ENCODE results near the gene EPHA2.

EPHA2 gene

DNA sequence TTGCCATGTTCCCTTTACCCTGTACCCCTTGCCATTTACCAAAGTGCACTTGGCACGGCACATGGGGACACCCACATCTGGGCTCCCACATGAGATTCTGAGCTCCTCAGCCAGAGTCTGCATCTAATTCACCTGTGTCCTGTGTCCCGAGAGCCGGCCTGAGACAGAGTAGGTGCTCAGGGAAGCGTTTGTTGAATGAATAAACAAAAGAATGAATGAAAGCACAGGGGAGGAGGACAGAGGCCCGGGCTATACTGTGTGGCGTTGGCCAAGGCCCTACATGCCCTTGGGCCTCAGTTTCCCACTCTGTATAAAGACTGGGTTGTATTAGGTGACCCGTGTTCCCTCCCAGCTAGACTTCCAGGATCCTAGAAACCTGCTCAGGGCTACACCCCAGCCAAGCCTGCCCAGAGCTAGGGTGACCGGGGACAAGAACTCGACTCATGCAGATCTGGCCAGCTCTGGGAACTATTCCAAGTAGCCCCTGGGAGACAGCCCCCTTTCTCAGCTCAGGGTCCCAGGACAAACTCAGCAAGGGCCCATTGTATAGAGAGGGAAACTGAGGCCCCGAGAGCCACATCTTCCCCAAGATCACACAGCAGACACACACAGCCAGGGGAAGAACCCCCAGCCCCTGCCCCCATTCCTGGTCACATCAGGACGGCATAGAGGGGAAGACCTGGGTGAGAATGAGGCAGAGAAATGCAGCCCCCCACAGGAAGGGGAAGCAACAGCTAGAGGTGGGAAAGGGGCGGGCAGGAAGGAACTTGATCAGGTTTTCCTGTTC lies 6.0 kb downstream of the EPHA2 start:
- no peak for DNase-seq (ENCODE audit: low read depth)

DNA sequence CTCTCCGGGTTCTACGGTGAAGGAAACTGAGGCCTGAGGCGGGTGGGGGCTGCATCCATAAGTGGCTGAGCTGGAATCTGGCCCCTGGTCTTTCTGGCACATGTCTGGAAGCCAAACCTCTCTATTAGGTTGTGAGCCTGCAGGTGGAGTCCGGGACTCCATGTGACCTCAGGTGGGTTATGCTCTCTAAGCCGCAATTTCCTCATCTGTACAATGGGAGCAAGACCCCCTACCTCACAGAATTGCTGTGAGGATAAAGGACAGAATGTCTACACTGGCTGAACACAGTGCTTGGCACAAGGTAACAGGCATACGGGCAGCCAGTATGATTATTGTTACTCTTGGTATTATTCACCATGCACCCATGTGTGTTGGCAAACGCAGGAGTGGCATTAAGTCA lies 6.7 kb downstream of the EPHA2 start:
- no peak for DNase-seq (ENCODE audit: low read depth)

DNA sequence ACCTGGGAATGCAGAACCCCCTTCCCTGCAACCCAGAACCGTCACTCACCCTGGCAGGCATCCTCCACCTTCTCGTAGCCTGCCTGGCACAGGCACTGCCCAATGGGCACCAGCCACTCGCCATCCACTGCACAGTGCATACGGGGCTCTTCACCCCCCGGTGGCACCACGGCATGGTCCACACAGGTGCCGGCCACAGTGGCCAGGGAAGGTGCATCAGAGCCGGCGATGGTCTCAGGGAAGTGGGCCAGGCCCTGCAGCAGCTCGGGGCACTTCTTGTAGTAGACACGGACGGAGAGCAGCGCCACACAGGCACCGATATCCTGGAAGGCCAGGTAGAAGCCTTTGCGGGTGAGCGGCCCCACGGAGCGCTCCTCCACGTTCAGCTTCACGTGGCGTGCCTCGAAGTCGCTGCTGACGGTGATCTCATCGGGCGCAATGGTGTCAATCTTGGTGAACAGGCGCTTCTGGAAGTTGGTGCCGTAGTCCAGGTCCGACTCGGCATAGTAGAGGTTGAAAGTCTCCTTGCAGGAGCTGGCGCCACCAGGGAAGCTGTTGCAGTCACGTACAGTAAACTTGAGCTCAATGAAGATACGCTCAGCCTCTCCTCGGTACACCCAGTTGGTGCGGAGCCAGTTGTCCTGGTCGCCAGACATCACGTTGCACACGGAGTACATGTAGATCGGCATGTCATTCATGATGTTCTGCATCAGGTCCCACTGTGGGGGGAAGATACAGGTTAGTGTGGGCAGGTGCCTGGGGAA lies 7.4 kb downstream of the EPHA2 start:
- DNase-seq (ENCODE audit: low read depth) = no peak

DNA sequence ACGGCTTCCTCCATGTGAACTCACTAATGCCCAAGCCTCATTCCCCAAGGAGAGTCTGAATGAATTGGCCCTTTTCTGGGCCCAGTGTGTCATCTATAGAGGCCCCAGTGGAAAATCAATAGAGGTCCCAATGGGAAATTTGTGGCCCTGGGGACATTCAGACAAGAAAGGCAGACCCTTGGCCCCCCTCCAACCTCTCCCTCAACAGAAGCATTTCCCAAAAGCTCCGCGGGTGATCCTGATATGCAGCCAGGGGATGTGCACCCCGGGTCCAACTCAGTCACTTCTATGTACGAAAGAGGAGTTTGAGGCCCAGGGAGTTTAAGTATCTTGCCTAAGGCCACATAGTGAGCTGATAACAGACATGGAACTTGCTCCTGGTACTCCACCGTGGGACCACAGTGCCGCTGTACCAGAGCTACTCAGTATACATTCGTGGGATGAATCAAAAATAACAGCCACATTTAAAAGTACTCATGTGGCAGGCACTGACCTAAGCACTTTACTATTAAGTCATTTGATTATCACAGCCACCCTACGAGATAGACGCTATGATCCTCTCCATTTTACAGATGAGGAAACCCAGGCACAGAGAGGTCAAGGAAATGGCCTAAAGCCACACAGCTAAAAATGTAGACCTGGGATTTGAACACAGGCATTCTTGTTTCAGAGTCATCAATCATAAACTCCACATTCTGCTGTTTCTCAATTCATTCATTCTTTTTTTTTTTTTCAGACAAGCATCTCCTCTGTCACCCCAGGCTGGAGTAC lies 8.5 kb downstream of the EPHA2 start:
- DNase-seq (ENCODE audit: low read depth) = no peak

DNA sequence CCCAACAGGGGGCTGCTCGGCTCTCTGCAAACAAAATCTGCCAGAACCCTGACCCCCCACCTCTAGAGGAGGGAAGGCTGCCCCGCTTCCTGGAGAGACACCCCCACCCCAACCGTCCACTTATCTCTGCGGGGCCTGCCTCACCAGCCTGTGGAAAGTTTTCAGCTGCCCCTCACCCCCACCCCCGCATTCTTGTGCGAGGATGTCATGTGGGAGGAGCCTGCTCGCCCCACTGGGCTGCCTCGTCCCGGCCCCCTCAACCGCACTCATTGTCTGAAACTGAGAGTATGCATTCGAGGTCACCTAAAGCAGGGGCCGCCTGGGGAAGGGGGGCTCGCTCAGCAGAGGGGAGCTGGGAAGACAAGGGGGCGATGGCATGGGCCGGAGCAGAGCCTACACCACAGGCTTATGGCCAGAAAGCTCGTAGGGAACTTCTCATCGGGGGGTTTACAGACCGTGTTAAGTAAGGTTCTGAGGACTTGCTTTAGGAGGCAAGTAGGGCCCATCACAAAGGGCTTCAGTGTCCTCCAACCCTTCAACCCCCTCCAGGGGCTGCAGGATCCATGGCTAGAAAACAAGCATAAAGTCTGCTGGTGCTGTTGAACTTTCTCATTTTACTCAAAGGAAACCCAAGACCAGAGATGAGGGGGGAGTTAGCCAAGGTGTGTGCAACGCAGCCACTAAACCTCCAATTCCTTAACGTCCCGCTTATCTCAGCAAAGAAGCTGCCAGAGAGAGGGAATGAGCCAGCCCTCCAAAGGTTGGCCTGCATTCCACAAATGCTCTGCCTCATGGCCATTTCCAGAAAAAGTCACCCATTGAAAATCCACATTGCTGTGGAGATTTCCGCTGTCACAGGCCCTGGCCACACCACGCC lies 9.4 kb downstream of the EPHA2 start:
- DNase-seq (ENCODE audit: low read depth) = no peak

DNA sequence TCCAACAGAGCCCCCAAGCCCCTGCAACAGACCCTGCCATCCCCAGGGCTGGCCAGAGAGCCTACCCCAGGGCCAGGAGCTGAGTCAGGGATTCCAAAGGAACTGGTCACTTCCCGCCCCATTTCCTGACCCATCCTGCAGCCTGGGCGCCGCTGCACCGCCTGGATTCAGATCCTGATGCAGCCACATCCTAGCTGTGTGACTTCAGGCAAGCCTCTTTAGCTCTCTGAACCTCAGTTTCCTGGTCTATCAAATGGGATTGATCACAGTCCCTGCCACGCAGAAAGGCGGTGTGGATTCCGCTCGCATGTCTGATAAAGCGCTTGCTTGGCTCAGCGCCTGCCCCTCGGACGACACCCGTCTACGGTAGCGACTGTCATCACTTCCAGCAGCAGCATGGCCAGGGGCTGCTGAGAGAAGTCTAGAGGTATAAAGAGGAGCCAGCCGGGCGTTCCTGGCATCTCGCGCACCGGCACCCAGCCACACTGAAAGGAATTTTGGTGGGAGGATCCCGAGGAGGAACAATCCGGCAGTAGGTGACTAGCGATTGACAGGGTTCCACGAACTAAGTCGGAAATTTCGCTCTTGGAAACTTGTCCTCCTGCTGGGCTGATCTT lies 10.1 kb downstream of the EPHA2 start:
- DNase-seq (ENCODE audit: low read depth) = no peak

DNA sequence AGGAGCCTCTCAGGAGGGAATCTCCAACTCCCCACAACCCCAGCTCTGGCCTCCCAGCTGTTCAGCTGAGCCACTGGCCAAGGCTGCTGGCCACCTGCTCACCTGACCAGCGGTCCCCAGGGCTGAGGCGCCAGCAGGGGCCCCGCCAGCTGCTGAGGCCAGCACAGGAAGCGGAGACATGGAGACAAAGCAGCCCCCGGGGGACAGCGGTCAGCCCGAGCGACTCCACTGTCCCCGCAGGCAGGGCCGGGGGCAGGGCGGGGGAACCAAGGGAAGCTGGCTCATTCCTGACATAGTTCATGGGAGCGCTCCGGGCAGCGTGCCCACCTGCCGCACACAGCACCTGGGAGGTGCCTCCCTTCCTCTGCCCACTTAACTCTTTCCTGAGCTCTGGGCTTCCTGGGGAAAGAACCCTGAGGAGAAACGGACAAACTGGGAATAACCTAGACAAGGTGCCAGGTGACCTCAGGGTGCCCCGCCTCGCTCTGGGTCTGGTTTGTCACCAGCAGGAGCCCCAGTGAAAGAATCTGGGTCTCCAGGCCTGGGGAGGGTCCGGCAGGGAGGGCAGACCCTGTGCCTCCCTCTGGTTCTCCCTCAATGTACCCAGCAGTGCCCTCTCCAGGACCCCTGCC lies 10.7 kb downstream of the EPHA2 start:
- no peak for DNase-seq (ENCODE audit: low read depth)

DNA sequence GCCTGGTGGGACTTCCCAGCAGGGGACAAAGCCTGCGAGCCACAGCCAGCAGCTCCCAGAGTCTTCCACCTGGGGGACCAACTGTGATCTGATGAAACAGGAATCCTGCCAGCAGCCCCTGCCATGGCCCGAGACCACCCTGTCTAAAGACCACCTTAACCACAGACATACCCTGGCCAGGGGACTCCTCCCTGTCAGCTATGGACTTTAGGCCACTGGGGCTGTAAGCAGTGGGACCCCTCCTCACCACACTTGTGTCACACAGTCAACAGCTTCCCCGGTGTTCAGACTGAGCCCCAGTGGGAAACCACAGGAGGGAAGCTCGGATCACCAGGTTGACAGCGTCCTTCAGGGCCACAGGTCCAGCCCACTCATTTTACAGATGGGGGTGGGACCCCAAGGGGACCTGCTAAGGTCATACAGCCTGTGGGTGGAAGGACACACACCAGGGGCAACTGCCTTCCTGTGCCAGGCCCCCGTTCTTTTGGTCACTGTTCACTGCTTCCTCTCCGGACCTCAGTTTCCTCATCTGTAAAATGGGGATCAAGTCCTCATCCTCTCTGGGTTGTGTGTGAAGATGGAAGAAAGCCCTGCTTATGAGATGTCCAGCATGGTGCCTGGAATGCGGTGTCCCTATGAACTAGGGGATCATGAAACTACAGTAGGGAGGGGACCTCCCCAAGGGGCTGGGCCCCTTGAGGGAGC lies 11.4 kb downstream of the EPHA2 start:
- DNase-seq (ENCODE audit: low read depth) = no peak

DNA sequence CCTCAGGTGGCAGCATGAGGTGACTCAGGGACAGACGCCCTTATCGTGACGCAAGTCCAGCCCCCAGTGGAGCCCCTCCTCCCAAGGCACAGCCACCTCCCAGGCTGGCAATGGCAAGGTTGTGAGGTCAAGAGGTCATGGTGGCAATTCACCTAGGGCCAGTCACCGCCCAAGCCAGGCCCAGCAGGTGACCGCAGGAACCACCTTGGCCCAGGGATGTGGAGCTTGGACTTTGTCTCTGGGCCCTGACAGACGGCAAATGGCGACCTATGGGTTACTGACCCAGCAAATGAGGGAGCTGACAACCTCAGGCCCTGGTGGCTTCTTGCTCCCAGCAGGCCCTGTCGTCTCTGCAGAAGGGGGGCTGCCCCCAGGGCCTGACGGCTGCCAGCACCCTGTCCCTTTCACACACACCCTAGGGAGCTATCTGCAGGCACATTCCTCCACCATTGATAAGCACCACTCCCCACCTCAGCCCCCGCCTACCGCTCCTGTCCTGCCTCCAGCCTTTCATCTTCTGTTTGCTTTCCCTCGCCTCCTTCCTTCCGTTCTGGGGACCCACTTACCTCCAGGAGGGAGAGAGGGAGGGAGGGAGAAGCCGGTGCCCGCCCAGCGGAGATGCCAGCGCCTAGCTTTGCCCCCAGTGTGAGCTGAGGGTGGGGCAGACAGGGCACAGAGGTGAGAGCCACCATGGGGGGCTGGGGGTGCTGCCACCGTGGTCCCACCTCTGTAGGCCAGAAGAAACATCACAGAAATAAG lies 12.1 kb downstream of the EPHA2 start:
- DNase-seq (ENCODE audit: low read depth) = no peak

DNA sequence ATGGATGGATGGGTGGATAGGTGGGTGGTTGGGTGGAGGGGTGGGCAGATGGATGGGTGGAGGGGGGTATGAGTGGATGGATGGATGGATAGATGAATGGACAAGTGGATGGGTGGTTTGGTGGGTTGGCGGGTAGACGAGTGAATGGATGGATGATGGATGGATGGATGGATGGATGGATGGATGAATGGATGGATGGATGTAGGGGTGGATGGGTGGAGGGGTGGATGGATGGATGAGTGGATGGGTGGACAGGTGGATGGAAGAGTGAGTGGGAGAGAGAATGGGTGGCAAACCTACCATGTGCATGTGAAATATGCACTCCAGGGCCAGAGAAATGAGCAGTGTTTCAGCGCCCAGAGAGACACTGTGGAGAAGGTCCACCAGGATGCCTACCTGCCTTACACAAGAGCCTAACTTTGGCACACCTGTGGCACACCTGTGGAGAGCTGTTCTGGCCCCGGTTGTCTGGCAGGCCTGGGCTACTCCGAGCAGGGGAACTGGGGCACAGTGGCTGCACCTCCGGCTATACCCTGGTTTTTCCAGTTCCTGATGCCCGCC lies 12.8 kb downstream of the EPHA2 start:
- no peak for DNase-seq (ENCODE audit: low read depth)

DNA sequence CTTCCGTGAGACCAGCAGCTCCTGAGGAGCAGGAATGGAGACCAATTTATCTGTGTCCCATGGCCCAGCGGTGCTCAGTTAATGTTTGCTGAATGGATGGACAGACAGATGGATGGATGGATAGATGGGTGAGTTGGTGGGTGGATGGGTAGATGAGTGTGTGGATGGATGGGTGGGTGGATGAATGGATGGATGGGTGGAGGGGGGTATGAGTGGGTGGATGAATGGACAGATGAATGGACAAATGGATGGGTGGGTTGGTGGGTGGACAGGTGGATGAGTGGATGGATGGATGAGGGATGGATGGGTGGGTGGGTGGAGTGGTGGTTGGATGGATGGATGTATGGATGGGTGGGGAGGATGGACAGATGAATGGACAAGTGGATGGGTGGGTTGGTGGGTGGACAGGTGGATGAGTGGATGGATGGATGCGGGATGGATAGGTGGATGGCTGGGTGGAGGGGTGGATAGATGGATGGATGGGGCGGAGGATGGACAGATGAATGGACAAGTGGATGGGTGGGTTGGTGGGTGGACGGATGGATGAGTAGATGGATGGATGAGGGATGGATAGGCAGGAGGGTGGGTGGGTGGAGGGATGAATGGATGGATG lies 13.4 kb downstream of the EPHA2 start:
- no peak for DNase-seq (ENCODE audit: low read depth)

DNA sequence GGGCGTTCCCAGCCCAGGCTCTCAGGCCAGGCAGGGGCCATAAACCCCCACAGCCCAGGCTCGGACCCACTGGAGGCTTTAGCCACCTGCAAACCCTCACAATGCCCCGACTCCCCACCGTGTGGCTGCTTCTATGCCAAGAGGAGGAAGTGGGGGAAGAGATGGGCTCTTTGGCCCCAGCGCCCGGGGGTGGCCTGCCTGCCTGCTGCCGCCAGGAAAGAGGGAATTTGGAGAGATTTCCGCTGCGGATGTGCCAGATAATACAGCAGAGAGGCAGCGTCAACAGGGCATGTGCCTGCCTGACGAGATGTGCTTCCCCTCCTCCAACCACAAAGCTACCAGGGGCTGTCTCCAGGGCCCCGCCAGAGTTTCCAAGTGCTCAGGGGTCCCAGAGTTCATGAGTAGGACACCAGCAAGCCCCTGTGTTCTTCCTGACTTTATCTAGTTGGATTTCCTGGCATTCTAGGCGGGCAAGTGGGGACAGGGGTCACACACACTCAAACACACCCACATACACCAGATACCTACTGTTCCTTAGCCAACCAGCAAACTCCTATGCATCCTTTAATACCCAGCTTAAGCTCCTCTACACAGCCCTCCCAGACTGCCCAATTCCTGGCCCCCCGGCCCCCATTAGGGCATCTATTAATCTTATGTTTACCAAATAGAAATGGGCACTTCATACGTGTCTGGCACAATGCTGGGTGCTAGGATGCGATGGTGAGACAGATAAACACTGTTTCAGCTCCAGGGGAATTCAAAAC lies 14.1 kb downstream of the EPHA2 start:
- DNase-seq (ENCODE audit: low read depth) = no peak

DNA sequence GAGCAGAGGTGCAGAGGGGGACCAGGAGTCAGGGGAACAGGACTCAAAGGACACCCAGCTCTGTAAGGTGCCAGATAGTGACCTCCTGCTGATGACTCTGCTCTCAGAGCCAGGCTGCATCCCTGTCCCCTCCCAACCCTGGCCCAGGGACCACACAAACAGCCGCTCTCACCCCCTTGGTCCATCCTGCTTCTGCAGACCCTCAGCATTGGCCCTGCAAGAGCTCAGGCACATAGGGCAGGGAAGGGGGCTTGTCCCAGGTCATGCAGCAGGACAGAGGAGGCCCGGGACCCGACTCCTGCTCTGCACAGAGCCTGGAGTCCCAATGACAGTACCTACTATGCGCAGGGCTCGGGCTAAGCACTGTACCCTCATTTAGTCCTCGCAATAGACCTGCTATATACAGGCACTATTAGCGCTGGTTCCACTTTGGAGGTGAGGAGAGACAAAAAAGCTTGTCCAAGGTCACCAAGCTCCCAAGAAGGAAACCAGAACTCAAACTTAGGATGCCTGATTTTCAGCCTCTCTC lies 15.7 kb downstream of the EPHA2 start:
- DNase-seq (ENCODE audit: low read depth) = no peak

DNA sequence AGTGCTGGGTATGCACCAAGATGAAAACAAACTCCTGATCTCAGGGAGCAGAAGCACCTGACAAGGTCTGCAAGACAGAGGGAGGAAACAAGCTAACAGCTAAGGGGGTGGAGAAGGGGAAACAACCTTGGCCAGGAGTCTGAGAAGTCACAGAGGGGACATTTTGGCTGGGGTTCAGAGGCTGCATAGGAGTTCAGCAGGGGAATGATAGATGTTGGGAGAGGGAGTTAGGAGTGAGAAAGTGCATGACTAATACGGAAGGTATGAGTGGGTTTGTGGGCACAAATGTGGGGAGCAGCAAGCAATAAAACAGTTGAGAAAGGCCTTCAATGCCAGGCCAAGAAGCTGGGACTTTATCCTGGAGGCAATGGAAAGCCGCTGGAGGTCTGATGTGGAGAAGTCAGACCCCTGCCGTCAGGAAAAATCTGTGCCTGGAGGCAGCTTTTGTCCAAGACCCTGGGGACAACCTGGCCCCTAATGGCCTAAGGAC lies 16.4 kb downstream of the EPHA2 start:
- DNase-seq (ENCODE audit: low read depth) = no peak

DNA sequence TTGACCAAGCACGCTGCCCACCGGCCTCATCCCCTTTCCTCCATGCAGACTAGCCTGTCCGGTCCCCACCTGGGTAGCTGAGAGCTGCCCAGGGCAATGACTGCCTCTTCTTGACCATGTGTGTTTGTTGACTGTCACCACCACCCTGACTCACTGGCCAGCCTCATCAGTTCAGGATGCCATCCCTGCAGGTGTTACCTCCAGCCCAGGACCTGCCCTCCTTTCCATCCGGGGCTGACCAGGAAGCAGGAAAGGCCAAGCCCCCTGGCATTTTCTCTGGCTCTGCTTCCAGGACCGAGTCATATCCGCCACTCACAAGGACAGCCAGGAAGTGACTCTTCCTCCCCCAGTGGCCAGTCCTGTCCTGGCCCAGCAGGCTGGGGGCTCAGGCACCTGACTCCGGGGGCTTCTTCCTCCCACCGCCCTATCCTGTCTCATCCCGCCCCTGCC lies 17.1 kb downstream of the EPHA2 start:
- DNase-seq (ENCODE audit: low read depth) = no peak

DNA sequence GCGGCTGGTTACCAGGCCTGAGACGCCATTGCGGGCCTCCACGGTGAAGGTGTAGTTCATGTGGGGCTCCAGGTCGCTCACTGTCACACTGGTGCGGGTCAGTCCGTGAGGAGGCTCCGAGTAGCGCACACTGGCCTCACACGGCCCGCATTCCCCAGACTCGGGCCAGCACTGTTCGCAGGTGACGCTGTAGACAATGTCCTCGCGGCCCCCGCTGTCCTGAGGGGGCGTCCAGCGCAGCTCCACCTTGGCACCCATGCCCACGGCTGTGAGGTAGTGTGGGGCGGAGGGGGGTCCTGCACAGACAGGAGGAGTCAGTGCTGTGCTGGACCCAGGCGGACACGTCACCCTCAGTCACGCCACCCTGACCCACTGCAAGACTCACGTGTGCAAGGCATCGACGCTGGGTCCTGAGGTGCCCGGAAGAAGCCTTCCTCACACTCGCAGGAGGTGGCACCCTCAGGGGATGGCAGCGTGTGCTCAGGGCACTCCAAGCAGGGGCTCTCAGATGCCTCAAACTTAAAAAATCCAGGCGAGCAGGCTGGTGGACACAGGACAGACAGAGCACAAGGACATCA lies 17.9 kb downstream of the EPHA2 start:
- no peak for DNase-seq (ENCODE audit: low read depth)

DNA sequence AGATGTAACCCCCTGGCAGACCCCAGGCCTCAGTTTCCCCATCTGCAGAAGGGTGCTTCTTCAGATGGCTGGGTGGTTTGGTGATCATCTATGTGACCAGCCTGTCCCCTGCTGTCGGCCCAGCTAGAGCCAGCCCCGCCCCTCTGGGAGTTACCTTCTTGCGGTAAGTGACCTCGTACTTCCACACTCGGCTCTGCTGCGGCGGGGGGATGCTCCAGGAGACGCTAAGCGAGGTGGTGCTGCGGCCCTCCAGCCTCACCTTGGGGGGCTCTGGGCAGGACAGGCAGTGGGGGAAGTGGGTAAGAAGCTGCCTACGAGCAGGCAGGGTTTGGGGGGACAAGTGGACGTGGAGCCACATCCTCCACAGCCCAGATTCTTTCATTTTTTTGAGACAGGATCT lies 20.4 kb downstream of the EPHA2 start:
- DNase-seq (ENCODE audit: low read depth) = no peak

Measured in T-helper 22 cell (primary cell).